GM23248 (cell line): Measurements from ENCODE around the gene DLST. TPM values are rescaled to one million over a fixed set of nuclear protein-coding genes. Genes with fewer than 3 reads are reported as not detected.
A peak's percentile ranks its signal among the peaks of the same experiment; 100 is the strongest.

Experiments
- DNase-seq: peaks from one replicate; pipeline ENCODE4 v3.0.0-alpha.2; 2015
- H2AFZ ChIP-seq: fragments of 200-600 bp; sonication (generic); 2 replicates; pipeline ENCODE4 v1.6.1; 2016; ENCODE audit warnings: antibody characterized with exemption
- H3F3A ChIP-seq: fragments of 200-600 bp; sonication (generic); 2 replicates; pipeline ENCODE4 v1.6.1; 2016; ENCODE audit warnings: mild to moderate bottlenecking, antibody characterized with exemption, mixed run types; ENCODE audit not compliant: insufficient read depth
- H3K27ac ChIP-seq: fragments of 200-600 bp; sonication (generic); 2 replicates; pipeline ENCODE4 v1.5.1; 2016; ENCODE audit warnings: mild to moderate bottlenecking
- H3K27me3 ChIP-seq: fragments of 200-600 bp; sonication (generic); replicated peaks from 2 replicates; pipeline ENCODE4 v1.6.1; 2016; ENCODE audit warnings: mild to moderate bottlenecking; ENCODE audit not compliant: insufficient read depth
- H3K36me3 ChIP-seq: fragments of 200-600 bp; sonication (generic); 2 replicates; pipeline ENCODE4 v1.6.1; 2016; ENCODE audit warnings: low read depth, mild to moderate bottlenecking
- H3K4me1 ChIP-seq: fragments of 200-600 bp; sonication (generic); 2 replicates; pipeline ENCODE4 v1.6.1; 2016; ENCODE audit warnings: mild to moderate bottlenecking; ENCODE audit not compliant: insufficient read depth
- H3K4me2 ChIP-seq: fragments of 200-600 bp; sonication (generic); one replicate; pipeline ENCODE4 v1.6.1; 2016; ENCODE audit warnings: mild to moderate bottlenecking; ENCODE audit not compliant: unreplicated experiment
- H3K4me3 ChIP-seq: fragments of 200-600 bp; sonication (generic); 2 replicates; pipeline ENCODE4 v1.5.1; 2016; ENCODE audit warnings: mild to moderate bottlenecking
- H3K79me2 ChIP-seq: fragments of 200-600 bp; sonication (generic); 2 replicates; pipeline ENCODE4 v1.6.1; 2016; ENCODE audit warnings: mild to moderate bottlenecking; ENCODE audit not compliant: insufficient read depth
- H3K9ac ChIP-seq: fragments of 200-600 bp; sonication (generic); 2 replicates; pipeline ENCODE4 v1.6.1; 2016; ENCODE audit warnings: mild to moderate bottlenecking
- H3K9me2 ChIP-seq: fragments of 200-600 bp; sonication (generic); 2 replicates; pipeline ENCODE4 v1.6.1; 2016; ENCODE audit warnings: mixed run types, mild to moderate bottlenecking, moderate library complexity; ENCODE audit not compliant: insufficient read depth
- H3K9me3 ChIP-seq: fragments of 200-600 bp; sonication (generic); one replicate; pipeline ENCODE4 v1.6.1; 2017; ENCODE audit warnings: low read depth
- H4K20me1 ChIP-seq: fragments of 200-600 bp; sonication (generic); 2 replicates; pipeline ENCODE4 v1.6.0; 2016; ENCODE audit not compliant: insufficient read depth
- EZH2 ChIP-seq: fragments of 200-600 bp; sonication (generic); IDR thresholded peaks from 2 replicates; pipeline ENCODE4 v1.6.1; 2018; ENCODE audit warnings: antibody characterized with exemption, mild to moderate bottlenecking; ENCODE audit not compliant: insufficient read depth, poor library complexity, severe bottlenecking
- EZH2phosphoT487 ChIP-seq: fragments of 200-600 bp; sonication (generic); IDR thresholded peaks from 2 replicates; pipeline ENCODE4 v1.6.1; 2018; ENCODE audit warnings: antibody characterized with exemption, moderate library complexity, mild to moderate bottlenecking, low read depth; ENCODE audit not compliant: insufficient read depth
- WGBS, 2 experiments: methylation state at CpG; one replicate each; pipeline ENCODE4 v1.1.6; 2015 to 2017; ENCODE audit warnings: low lambda C conversion rate in 2 of 2, low coverage in 1 of 2; ENCODE audit errors: missing lambda C conversion rate in 2 of 2; 5-methylcytosine and 5-hydroxymethylcytosine counted together
- in situ Hi-C: fragments of 300-500 bp; cut with MboI; formaldehyde crosslinking; loops from 2 replicates; pipeline ENCODE4 v1.15.0; 2020
- polyA plus RNA-seq: library from polyadenylated mRNA; unstranded; fragments of >200 nt; fragmentation: Nextera tagmentation; extraction: Ambion mirVana; gene quantifications from 2 replicates; pipeline ENCODE4 v1.2.1, GENCODE V29; 2016
- total RNA-seq: library from RNA; depleted of rRNA; stranded (reverse); fragments of >200 nt; shearing (Covaris generic); gene quantifications from 2 replicates; pipeline ENCODE4 v1.2.3, GENCODE V29; 2014

DLST gene
- total and polyA plus RNA-seq, 2 experiments from 2014 or later, result 11.8 to 60.8 TPM

DNA sequence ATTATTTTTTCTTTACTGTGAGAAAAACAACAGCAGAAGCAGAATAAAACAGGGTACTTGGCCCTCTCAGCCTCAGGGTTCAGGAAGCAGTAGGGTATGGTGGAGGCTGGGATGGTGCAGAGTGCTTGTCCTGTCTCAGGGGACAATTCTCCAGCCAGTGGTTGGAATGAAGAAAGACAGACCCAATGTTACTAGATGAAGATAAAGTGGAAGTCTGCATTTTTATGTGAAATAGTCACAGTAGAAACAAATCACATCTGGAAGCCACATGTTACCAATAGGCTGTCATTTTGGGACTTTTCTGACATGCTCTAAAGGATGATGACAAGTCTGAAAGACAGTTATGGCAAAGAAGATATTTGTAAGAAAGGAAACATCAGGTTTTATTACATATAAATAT is 38.1 kb upstream of the DLST start:
- in situ Hi-C loops, result no loop called here
- Histone ChIP-seq H2AFZ (no peak overlapping the region), H3F3A (peaks cover 49% of the 10 kb centered on the region), H3K9ac (no peak overlapping the region), H3K27ac (peak overlapping the region; percentile 25; the same call in 1 of the 2 replicates), H3K36me3 (no peaks in the 10 kb centered on the region), H3K9me2 (no peaks in the 10 kb centered on the region), H3K4me3 (no peak overlapping the region), H4K20me1 (no peaks in the 10 kb centered on the region), H3K27me3 (no peaks in the 10 kb centered on the region), H3K9me3 (no peaks in the 10 kb centered on the region), H3K4me1 (peaks cover 58% of the 10 kb centered on the region), H3K4me2 (peak overlapping the region; percentile 45), H3K79me2 (no peaks in the 10 kb centered on the region)
- DNase-seq, result peak; percentile 74
- TF ChIP-seq EZH2 (no peak), EZH2phosphoT487 (no peak)

GRCh38 chr14:74846168-74846567 is 35.5 kb upstream of the DLST start:
- Histone ChIP-seq H3K4me2 (peak overlapping the region; percentile 41), H3K9me2 (no peaks in the 10 kb centered on the region), H3K27me3 (no peaks in the 10 kb centered on the region), H2AFZ (no peak overlapping the region), H3K27ac (peak overlapping the region; percentile 51), H3K9me3 (no peaks in the 10 kb centered on the region), H3K9ac (no peak overlapping the region), H3K36me3 (no peaks in the 10 kb centered on the region), H4K20me1 (no peaks in the 10 kb centered on the region), H3F3A (peaks cover 49% of the 10 kb centered on the region), H3K79me2 (no peaks in the 10 kb centered on the region), H3K4me1 (peaks cover 64% of the 10 kb centered on the region), H3K4me3 (peak overlapping the region; percentile 7; the same call in 1 of the 2 replicates)
- in situ Hi-C loops, result no loop called here
- no peak for TF ChIP-seq EZH2phosphoT487
- TF ChIP-seq EZH2, result no peak
- 3% methylated on average over 3 of the region's 3 CpGs for WGBS, 2 experiments
- peak; percentile 80 for DNase-seq

DNA sequence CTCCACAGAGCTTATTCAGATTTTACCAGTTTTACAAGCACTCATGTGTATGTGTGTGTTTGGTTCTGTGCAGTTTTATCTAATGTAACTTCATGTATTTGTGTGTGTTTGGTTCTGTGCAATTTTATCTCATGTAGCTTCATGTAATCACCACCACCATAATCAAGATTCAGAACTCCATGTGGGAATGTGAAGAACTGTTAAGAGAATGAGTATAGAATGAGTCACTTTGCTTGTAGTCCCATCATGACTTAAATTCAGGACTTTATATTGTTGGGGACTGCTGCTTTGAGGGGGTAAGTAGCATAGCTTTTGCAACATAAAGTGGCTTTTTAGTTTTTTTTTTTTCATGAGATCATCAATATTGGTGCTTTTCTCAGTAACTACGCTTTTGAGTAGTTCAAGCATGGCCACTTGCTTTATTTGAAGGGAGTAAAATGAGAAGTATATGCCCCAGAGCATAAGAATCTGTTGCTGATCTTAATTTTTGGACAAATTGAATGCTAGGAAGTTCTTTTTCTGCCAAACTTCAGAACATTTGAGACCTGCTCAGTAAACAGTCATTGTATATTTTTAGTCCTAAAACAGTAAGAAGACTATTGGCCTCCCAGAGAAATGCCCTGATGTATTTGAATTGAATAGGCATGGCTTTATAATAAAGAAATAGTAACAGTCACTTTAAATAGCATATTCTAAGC is 34.6 kb upstream of the DLST start:
- Histone ChIP-seq H3F3A (peaks cover 51% of the 10 kb centered on the region), H3K4me3 (peak overlapping the region; percentile 2; the same call in 1 of the 2 replicates), H3K4me2 (peak overlapping the region; percentile 41), H3K9ac (no peak overlapping the region), H3K27me3 (no peaks in the 10 kb centered on the region), H2AFZ (no peak overlapping the region), H4K20me1 (no peaks in the 10 kb centered on the region), H3K9me3 (no peaks in the 10 kb centered on the region), H3K9me2 (no peaks in the 10 kb centered on the region), H3K36me3 (no peaks in the 10 kb centered on the region), H3K4me1 (peaks cover 64% of the 10 kb centered on the region), H3K79me2 (no peaks in the 10 kb centered on the region), H3K27ac (peak overlapping the region; percentile 51)
- TF ChIP-seq EZH2phosphoT487 (no peak), EZH2 (no peak)
- in situ Hi-C loops, result no loop called here
- 12 to 32% methylated on average over 1 of the region's 1 CpG for WGBS, 2 experiments
- peak; percentile 85 for DNase-seq

- Histone ChIP-seq H2AFZ (no peak overlapping the region), H3K9ac (no peak overlapping the region), H3K4me2 (no peak overlapping the region), H3K4me1 (peaks cover 66% of the 10 kb centered on the region), H3K9me2 (no peaks in the 10 kb centered on the region), H3K27ac (no peak overlapping the region), H3K79me2 (no peaks in the 10 kb centered on the region), H3F3A (peaks cover 54% of the 10 kb centered on the region), H3K4me3 (no peak overlapping the region), H3K36me3 (no peaks in the 10 kb centered on the region), H3K9me3 (no peaks in the 10 kb centered on the region), H3K27me3 (no peaks in the 10 kb centered on the region), H4K20me1 (no peaks in the 10 kb centered on the region)
- WGBS, 2 experiments, result 46 to 63% methylated on average over 2 of the region's 2 CpGs
- TF ChIP-seq EZH2phosphoT487 (no peak), EZH2 (no peak)
- peak; percentile 46 for DNase-seq
- in situ Hi-C loops, result no loop called here
These were observed 32.9 kb upstream of the DLST start for GRCh38 chr14:74848768-74849167.
